Ascending aorta (tissue), 2 donors: ENCODE measurements around the gene DBN1. TPM values are rescaled to one million over a fixed set of nuclear protein-coding genes. Genes with fewer than 3 reads are reported as not detected.
"Not testable (repeated sequence)": the region's sequence is repeated elsewhere in the genome, so short reads cannot be mapped to it uniquely, and the experiment has no call there.

ENCODE experiments used
- DNase-seq, 2 donors: peaks; one replicate each; pipeline ENCODE4 v3.0.0-alpha.2; 2019; ENCODE audit warnings: low spot score in 2 of 2
- H3K27ac ChIP-seq, 2 donors: fragments of 200-600 bp; sonication (generic); one replicate each; pipeline ENCODE4 v1.5.1; 2016 to 2017; ENCODE audit warnings: mild to moderate bottlenecking in 1 of 2
- H3K27me3 ChIP-seq: fragments of 200-600 bp; sonication (generic); one replicate; pipeline ENCODE4 v1.5.1; 2017
- H3K36me3 ChIP-seq, 2 donors: fragments of 200-600 bp; sonication (generic); one replicate each; pipeline ENCODE4 v1.5.1; 2016
- H3K4me1 ChIP-seq, 2 donors: fragments of 200-600 bp; sonication (generic); one replicate each; pipeline ENCODE4 v1.5.1; 2016 to 2017; ENCODE audit warnings: mild to moderate bottlenecking in 1 of 2
- H3K4me3 ChIP-seq, 2 donors: fragments of 200-600 bp; sonication (generic); one replicate each; pipeline ENCODE4 v1.5.1; 2016 to 2017; ENCODE audit warnings: mild to moderate bottlenecking in 1 of 2
- H3K9me3 ChIP-seq, 2 donors: fragments of 200-600 bp; sonication (generic); one replicate each; pipeline ENCODE4 v1.5.1; 2016
- intact Hi-C: fragments of 100-400 bp; cut with DNase I; formaldehyde crosslinking; loops from one replicate; pipeline ENCODE4 v1.15.1; 2023
- total RNA-seq: library from RNA; depleted of rRNA; stranded (reverse); fragments of >200 nt; gene quantifications from one replicate; pipeline ENCODE4 v1.1.0, GENCODE V29; 2016
- TF ChIP-seq, protein P1 (sequence below), 3 experiments: fragments of 200-600 bp in 2 of 3; fragments of 450-650 bp in 1 of 3; sonication (generic) in 2 of 3; IDR thresholded peaks; one replicate each; pipeline ENCODE4 v1.5.1; 2016 to 2019; ENCODE audit warnings: antibody characterized with exemption in 3 of 3, mild to moderate bottlenecking in 1 of 3, moderate library complexity in 1 of 3

Gene DBN1
- total RNA-seq, 1 donor from 2014 or later: 151 TPM

DNA sequence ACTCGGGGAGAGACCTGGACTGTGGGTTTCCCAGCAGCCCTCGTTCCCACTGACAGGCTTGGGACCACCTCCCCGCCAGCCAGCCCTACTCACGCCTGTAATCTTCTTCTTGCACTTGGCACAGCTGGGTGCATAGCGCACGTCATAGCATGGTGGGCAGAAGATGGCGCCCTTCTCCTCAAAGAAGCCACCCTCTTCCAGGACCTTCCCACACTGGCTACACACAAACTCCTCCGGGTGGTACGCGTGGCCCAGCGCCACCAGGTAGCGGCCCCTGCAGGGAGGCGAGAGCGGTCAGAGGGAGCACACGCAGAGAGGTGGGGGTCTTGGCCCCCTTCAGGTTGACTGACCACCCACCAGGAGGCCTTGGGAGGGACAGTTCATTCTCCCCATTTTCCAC lies 14.5 kb upstream of the DBN1 start:
- no peak for DNase-seq
- no peak overlapping the region for H3K4me3 ChIP-seq
- peak overlapping the region; percentile 10 to 34 for H3K27ac ChIP-seq
- H3K4me1 ChIP-seq: peaks cover 33 to 65% of the 10 kb centered on the region in 2 donors
- intact Hi-C loops: no loop called here
- no peaks in the 10 kb centered on the region for H3K9me3 ChIP-seq
- no peaks in the 10 kb centered on the region for H3K27me3 ChIP-seq
- TF ChIP-seq, protein P1, sequence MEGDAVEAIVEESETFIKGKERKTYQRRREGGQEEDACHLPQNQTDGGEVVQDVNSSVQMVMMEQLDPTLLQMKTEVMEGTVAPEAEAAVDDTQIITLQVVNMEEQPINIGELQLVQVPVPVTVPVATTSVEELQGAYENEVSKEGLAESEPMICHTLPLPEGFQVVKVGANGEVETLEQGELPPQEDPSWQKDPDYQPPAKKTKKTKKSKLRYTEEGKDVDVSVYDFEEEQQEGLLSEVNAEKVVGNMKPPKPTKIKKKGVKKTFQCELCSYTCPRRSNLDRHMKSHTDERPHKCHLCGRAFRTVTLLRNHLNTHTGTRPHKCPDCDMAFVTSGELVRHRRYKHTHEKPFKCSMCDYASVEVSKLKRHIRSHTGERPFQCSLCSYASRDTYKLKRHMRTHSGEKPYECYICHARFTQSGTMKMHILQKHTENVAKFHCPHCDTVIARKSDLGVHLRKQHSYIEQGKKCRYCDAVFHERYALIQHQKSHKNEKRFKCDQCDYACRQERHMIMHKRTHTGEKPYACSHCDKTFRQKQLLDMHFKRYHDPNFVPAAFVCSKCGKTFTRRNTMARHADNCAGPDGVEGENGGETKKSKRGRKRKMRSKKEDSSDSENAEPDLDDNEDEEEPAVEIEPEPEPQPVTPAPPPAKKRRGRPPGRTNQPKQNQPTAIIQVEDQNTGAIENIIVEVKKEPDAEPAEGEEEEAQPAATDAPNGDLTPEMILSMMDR (IDR thresholded peaks at IDR 0.05): no peak
- peaks cover 76 to 97% of the 10 kb centered on the region in 2 donors for H3K36me3 ChIP-seq

DNA sequence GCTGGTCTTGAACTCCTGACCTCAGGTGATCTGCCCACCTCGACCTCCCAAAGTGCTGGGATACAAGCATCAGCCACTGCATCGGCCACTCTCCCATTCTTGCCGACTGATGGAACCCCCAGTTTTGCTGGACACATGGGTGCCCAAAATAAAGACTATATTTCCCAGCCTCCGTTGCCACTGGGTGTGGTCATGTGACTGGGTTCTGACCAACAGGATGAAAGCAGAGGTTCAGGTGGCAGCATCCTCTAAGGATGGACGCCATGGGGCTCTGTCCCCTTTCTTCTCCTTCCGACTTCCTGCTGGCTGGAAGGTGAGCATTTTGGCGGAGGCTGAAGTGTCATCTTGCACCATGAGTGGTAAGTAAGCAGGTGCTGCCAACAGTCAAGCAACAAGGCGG lies 13.7 kb upstream of the DBN1 start:
- H3K4me3 ChIP-seq: no peak overlapping the region
- intact Hi-C loops: no loop called here
- H3K27me3 ChIP-seq: no peaks in the 10 kb centered on the region
- H3K9me3 ChIP-seq: no peaks in the 10 kb centered on the region
- peak overlapping the region; percentile 10 to 34 for H3K27ac ChIP-seq
- peaks cover 73 to 90% of the 10 kb centered on the region in 2 donors for H3K36me3 ChIP-seq
- no peak for DNase-seq
- H3K4me1 ChIP-seq: peaks cover 26 to 58% of the 10 kb centered on the region in 2 donors
- TF ChIP-seq, protein P1 (IDR thresholded peaks at IDR 0.05): no peak

DNA sequence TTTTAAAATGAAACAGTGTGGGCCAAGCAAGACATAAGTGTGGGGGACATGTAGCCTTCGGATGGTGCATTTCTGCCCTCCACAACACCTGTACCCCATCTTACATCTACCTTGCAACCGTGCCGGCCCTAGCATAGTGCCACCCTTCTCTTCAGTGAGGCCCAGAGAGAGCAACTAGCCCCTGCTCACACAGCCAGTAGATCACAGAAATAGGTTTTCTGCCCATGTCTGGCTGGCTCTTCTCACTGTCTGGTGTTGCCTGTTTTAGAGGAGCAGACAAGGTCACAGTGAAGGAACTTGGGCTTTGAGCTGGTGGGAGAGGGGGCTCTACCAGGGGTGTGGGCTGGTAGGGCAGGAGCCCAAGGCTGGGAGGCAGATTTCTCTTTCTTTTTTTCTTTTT lies 12.8 kb upstream of the DBN1 start:
- Histone ChIP-seq H3K36me3 (peaks cover 70 to 90% of the 10 kb centered on the region in 2 donors), H3K4me1 (peaks cover 18 to 56% of the 10 kb centered on the region in 2 donors)
- TF ChIP-seq, protein P1 (IDR thresholded peaks at IDR 0.05): no peak

DNA sequence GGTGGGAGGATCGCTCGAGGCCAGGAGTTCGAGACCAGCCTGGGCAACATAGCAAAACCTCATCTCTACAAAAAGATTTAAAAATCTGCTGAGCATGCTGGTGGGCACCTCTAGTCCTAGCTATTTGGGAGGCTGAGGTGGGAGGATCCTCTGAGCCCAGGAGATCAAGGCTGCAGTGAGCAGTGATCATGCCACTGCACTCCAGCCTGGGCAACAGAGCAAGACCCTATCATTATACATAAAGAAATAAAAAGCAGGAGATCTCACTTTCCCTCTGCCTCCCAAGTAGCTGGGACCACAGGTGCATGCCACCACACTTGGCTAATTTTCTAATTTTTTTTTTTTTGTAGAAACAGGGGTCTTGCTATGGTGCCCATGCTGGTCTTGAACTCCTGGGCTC lies 12.3 kb upstream of the DBN1 start:
- H3K27me3 ChIP-seq, H3K9me3 ChIP-seq, DNase-seq, intact Hi-C loops, H3K4me3 ChIP-seq: not testable (repeated sequence)
- Histone ChIP-seq H3K27ac (peak overlapping the region in 1 of 2 donors; percentile 91), H3K4me1 (peaks cover 17 to 57% of the 10 kb centered on the region in 2 donors), H3K36me3 (peaks cover 65 to 89% of the 10 kb centered on the region in 2 donors)

More for the DNA sequence above, 12.8 kb upstream of the DBN1 start:
- Histone ChIP-seq H3K9me3 (no peaks in the 10 kb centered on the region), H3K27ac (no peak overlapping the region), H3K4me3 (no peak overlapping the region), H3K27me3 (no peaks in the 10 kb centered on the region)
- intact Hi-C loops: no loop called here
- DNase-seq: no peak

DNA sequence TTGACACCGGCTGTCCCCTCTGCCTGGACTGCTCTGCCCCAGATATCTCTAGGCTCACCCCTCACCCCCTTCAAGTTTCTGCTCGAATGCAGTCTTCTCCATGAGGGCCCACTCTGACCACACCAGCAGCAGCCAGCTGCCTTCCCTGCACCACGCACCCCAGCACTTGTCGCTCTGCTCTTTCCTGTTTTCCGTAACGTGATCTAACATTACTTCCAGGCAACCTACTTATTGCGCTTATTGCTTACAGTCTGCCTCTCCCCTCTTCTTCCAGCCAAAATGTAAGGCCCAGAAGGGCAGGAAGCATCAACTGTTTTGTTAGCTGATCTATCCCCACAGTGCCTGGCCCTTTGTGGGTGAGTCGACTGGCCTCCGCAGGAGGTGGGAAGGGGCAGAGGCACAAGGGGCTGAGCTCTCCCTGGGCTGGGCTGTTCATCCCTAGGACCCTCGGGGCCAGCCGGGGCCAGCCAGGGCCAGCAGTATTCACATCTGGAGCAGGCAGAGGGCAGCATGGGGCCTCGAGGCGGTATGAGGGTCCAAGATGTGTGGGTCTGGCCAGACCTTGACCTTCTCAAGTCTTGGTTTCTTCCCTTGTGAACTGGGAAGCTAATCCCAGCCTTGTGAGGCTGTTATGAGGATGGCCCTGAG lies 11.6 kb upstream of the DBN1 start:
- Histone ChIP-seq H3K27me3 (no peaks in the 10 kb centered on the region), H3K4me1 (peaks cover 19 to 58% of the 10 kb centered on the region in 2 donors), H3K9me3 (no peaks in the 10 kb centered on the region), H3K27ac (peak overlapping the region; percentile 49 to 91), H3K36me3 (peaks cover 57 to 82% of the 10 kb centered on the region in 2 donors), H3K4me3 (no peak overlapping the region)
- TF ChIP-seq, protein P1 (IDR thresholded peaks at IDR 0.05): no peak
- no peak for DNase-seq
- intact Hi-C loops: no loop called here

DNA sequence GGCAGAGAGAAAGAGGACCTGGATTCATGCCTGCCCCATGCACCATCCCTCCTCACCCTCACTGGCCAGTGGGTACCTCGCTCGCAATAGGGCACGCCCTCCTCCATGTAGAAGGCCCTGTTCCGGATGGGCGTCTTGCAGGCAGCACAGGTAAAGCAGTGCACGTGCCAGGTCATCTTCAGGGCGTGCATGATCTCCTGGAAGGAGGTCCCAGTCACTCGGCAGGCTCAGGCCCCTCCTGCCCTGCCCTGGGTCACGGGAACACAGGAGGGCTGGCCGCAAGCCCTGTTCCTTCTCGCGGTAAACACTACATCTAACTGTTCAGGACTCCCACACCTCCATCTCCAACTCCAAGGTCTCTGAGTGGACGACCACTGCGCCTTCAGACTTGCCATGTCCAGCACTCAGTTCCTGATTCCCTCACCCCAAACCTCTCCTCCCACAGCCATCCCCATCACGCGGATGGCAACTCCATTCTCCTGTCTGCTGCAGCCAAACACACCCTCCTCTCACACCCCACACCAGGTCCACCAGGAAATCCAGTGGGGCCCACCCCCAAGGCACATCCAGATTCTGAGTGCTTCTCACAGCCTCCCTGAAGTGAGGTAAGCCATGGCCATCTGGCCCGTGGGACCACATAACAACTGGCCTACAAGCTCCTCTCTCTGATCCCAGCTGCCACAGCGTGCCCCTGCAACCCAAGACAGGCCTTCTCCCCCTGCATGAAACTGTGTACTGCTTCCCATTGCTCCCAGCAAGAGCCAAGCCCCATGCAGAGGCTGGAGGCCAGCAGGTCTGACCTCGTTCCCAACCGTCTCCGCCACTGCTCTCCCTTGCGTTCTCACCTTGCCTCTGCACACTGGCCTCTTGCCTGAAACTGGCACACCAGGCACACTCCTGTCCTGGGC lies 10.8 kb upstream of the DBN1 start:
- intact Hi-C loops: no loop called here
- Histone ChIP-seq H3K9me3 (no peaks in the 10 kb centered on the region), H3K27ac (peak overlapping the region; percentile 49 to 91), H3K27me3 (no peaks in the 10 kb centered on the region), H3K4me1 (peaks cover 27 to 58% of the 10 kb centered on the region in 2 donors), H3K36me3 (peaks cover 50 to 74% of the 10 kb centered on the region in 2 donors), H3K4me3 (no peak overlapping the region)
- no peak for DNase-seq
- TF ChIP-seq, protein P1 (IDR thresholded peaks at IDR 0.05): no peak
